HCT116 (cell line): Measurements from ENCODE around the gene KIF3C.

Source experiments
- CTCF ChIP-seq, 3 experiments: fragments of 200-600 bp in 1 of 3; sonication (generic) in 1 of 3; IDR thresholded peaks in 2 of 3; conservative IDR thresholded peaks in 1 of 3; 2 replicates each; pipeline ENCODE4 v1.5.1; 2012 to 2017; ENCODE audit warnings: low read depth in 2 of 3, low read length in 2 of 3, antibody characterized with exemption in 1 of 3, borderline replicate concordance in 1 of 3, control low read depth in 1 of 3, mild to moderate bottlenecking in 1 of 3, mixed read lengths in 1 of 3, mixed run types in 1 of 3, moderate library complexity in 1 of 3; ENCODE audit not compliant: insufficient read depth in 1 of 3
- POLR2A ChIP-seq: IDR thresholded peaks from 2 replicates; pipeline ENCODE4 v1.7.0; 2011; ENCODE audit warnings: borderline replicate concordance; ENCODE audit not compliant: insufficient read depth, insufficient read length; ENCODE audit errors: extremely low read depth
- RAD21 ChIP-seq: IDR thresholded peaks from 2 replicates; pipeline ENCODE4 v1.6.1; 2012; ENCODE audit warnings: low read depth, mild to moderate bottlenecking
- SIN3A ChIP-seq: IDR thresholded peaks from 2 replicates; pipeline ENCODE4 v1.6.1; 2012; ENCODE audit warnings: low read depth
- YY1 ChIP-seq: IDR thresholded peaks from 2 replicates; pipeline ENCODE4 v1.6.1; 2011; ENCODE audit warnings: low read length, low read depth, moderate library complexity, mild to moderate bottlenecking; ENCODE audit not compliant: insufficient replicate concordance; ENCODE audit errors: extremely low read depth
- ZNF274 ChIP-seq: fragments of 200-500 bp; sonication (Bioruptor generic); IDR thresholded peaks from 2 replicates; pipeline ENCODE4 v1.6.1; 2014; ENCODE audit warnings: mild to moderate bottlenecking, low read depth, low read length, inconsistent platforms

GRCh38 chr2:25878361-25879132, 103.8 kb downstream of the KIF3C start, which contains the start of gene ASXL2:
- TF ChIP-seq POLR2A (peak; percentile 92), CTCF (IDR thresholded peaks at IDR 0.05 in 2 of 3, conservative IDR thresholded peaks at IDR 0.05 in 1 of 3; ENCODE audit: borderline replicate concordance in 1 of 3, insufficient read depth in 1 of 3, low read depth in 2 of 3, low read length in 2 of 3) (no peak), YY1 (peak; percentile 89), SIN3A (peak; percentile 76; the same call in 1 of the 2 replicates), RAD21 (no peak), ZNF274 (no peak)
